ENCODE results near the gene TTC32.

DNA sequence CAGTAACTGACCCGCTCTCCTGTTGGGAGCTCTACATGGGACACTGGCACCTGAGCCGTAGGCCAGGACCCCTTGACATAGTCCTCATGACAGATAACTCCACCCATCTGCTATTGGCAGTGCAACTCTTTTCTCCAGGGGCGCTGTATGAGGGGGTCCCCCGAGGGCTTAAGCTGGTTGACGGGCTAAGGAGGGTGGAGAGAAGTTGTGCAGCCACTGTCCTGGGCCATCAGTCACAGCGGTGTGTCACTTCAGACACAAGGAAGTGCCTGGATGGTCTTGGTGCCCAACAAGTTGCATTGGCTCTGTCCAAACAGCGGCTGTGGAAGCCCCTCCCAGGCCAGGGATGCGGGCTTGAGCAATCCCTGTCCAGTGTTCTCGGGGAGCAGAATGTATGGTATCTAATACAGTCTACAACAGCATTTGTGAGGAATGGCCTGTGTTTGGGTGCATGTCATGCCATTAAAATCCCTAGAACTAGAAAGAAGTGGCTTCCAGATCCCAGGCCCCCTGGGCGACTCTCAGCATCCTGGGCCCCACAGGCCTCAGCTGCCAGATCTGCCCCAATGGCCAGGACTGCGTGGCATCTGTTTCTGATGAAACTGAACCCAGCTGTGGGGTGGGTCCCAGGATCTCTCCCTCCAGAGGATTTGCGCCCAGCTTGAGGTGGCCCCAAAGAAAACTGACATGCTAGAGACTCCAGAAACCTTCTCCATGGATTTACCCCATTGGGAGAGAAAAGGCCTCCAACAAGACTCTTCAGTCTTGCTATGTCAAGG is 23.3 kb downstream of the TTC32 start:
- TF ChIP-seq POLR2A (IDR thresholded peaks at IDR 0.05) (no peak), POLR2AphosphoS5 (IDR thresholded peaks at IDR 0.05) (no peak)

Measured in prostate gland (tissue), 1 donor.